SU-DHL-6 (cell line): Measurements from ENCODE around the gene GMDS.

Experiments used
- EZH2phosphoT487 ChIP-seq: fragments of 200-600 bp; sonication (generic), shearing (Covaris generic); conservative IDR thresholded peaks from 2 replicates; pipeline ENCODE4 v1.6.1; 2018; ENCODE audit warnings: mild to moderate bottlenecking, antibody characterized with exemption, low read length, moderate library complexity, mixed read lengths
- TF ChIP-seq, protein P1 (sequence below): fragments of 200-600 bp; sonication (generic); IDR thresholded peaks from one replicate; pipeline ENCODE4 v1.5.1; 2017; ENCODE audit warnings: antibody characterized with exemption, mild to moderate bottlenecking, low read length, moderate library complexity; ENCODE audit not compliant: insufficient read depth, poor library complexity, severe bottlenecking

DNA sequence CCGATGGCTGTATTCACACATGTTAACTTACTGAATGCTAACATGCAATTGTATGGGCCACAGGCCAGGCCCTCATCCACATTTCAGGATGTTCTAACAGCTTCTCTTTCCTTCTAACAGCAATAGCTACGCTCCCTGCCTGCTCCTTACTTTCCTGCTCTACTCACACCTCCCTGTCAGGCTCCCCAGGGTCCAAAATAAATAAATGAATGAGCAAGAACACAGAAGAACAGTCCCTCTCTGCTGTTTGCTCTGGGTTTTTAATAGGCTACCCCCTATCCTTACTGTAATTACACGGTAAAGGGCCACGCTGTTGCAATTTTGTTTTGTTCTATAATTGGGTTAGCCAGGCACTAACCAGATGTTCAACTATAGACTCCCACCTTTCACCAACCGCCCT, 135.6 kb downstream of the GMDS start:
- TF ChIP-seq, protein P1, sequence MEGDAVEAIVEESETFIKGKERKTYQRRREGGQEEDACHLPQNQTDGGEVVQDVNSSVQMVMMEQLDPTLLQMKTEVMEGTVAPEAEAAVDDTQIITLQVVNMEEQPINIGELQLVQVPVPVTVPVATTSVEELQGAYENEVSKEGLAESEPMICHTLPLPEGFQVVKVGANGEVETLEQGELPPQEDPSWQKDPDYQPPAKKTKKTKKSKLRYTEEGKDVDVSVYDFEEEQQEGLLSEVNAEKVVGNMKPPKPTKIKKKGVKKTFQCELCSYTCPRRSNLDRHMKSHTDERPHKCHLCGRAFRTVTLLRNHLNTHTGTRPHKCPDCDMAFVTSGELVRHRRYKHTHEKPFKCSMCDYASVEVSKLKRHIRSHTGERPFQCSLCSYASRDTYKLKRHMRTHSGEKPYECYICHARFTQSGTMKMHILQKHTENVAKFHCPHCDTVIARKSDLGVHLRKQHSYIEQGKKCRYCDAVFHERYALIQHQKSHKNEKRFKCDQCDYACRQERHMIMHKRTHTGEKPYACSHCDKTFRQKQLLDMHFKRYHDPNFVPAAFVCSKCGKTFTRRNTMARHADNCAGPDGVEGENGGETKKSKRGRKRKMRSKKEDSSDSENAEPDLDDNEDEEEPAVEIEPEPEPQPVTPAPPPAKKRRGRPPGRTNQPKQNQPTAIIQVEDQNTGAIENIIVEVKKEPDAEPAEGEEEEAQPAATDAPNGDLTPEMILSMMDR = no peak
- TF ChIP-seq EZH2phosphoT487 = no peak
